ENCODE measurements around the gene SLC31A1. TPM values are rescaled to one million over a fixed set of nuclear protein-coding genes. Genes with fewer than 3 reads are reported as not detected.
A peak's percentile ranks its signal among the peaks of the same experiment; 100 is the strongest.

The SLC31A1 gene
- total RNA-seq, 1 donor from 2014 or later = 26.0 TPM

- no peak overlapping the region for H3K4me2 ChIP-seq
- no peaks in the 10 kb centered on the region for H3K27me3 Mint-ChIP-seq (ENCODE audit: insufficient read depth, low read depth)
- no peaks in the 10 kb centered on the region for H3K9me3 ChIP-seq (ENCODE audit: low read depth)
- H3K4me1 Mint-ChIP-seq = peaks cover 12% of the 10 kb centered on the region
- H4K20me1 ChIP-seq (ENCODE audit: low read depth) = no peaks in the 10 kb centered on the region
- H2AFZ ChIP-seq (replicated peaks) = no peak overlapping the region
- DNase-seq (ENCODE audit: low spot score) = no peak
- peaks cover 7% of the 10 kb centered on the region for H3K4me1 ChIP-seq
- H3K36me3 ChIP-seq = no peaks in the 10 kb centered on the region
- TF ChIP-seq EZH2 (IDR thresholded peaks at IDR 0.05) (no peak), CTCF (IDR thresholded peaks at IDR 0.05) (no peak)
- H3K27me3 ChIP-seq = no peaks in the 10 kb centered on the region
- no peaks in the 10 kb centered on the region for H3K36me3 Mint-ChIP-seq
- no peaks in the 10 kb centered on the region for H3K9me3 Mint-ChIP-seq
- no peak overlapping the region for H3K4me3 Mint-ChIP-seq
- no peak overlapping the region for H3K9ac ChIP-seq
- H3K27ac Mint-ChIP-seq = no peak overlapping the region
- H3F3A ChIP-seq (ENCODE audit: low read depth) = peaks cover 11% of the 10 kb centered on the region
- H3K79me2 ChIP-seq (ENCODE audit: low read depth) = no peaks in the 10 kb centered on the region
- no peak overlapping the region for H3K4me3 ChIP-seq
- H3K27ac ChIP-seq = no peak overlapping the region
Measured at GRCh38 chr9:113307396-113307975, 86.1 kb downstream of the SLC31A1 start.

GRCh38 chr9:113309204-113309813, 88.0 kb downstream of the SLC31A1 start:
- H3K9me3 Mint-ChIP-seq = no peaks in the 10 kb centered on the region
- no peak overlapping the region for H3K27ac Mint-ChIP-seq
- Histone ChIP-seq H3K27ac (no peak overlapping the region), H3K4me3 (no peak overlapping the region), H2AFZ (replicated peaks) (no peak overlapping the region), H3K9ac (no peak overlapping the region), H3K4me2 (no peak overlapping the region), H3K9me3 (ENCODE audit: low read depth) (no peaks in the 10 kb centered on the region), H3K27me3 (no peaks in the 10 kb centered on the region), H3K4me1 (no peaks in the 10 kb centered on the region), H3K36me3 (no peaks in the 10 kb centered on the region), H4K20me1 (ENCODE audit: low read depth) (no peaks in the 10 kb centered on the region), H3K79me2 (ENCODE audit: low read depth) (no peaks in the 10 kb centered on the region), H3F3A (ENCODE audit: low read depth) (no peaks in the 10 kb centered on the region)
- no peak overlapping the region for H3K4me3 Mint-ChIP-seq
- H3K4me1 Mint-ChIP-seq = peaks cover 4% of the 10 kb centered on the region
- peak; percentile 47 for DNase-seq (ENCODE audit: low spot score)
- H3K27me3 Mint-ChIP-seq (ENCODE audit: insufficient read depth, low read depth) = no peaks in the 10 kb centered on the region
- no peaks in the 10 kb centered on the region for H3K36me3 Mint-ChIP-seq
- TF ChIP-seq CTCF (IDR thresholded peaks at IDR 0.05) (peak; percentile 73), EZH2phosphoT487 (IDR thresholded peaks at IDR 0.05) (no peak)

GRCh38 chr9:113310538-113310937, 89.2 kb downstream of the SLC31A1 start:
- H3K27me3 ChIP-seq = no peaks in the 10 kb centered on the region
- Mint-ChIP-seq H3K9me3 (no peaks in the 10 kb centered on the region), H3K4me3 (no peak overlapping the region), H3K27me3 (ENCODE audit: insufficient read depth, low read depth) (no peaks in the 10 kb centered on the region), H3K4me1 (peaks cover 4% of the 10 kb centered on the region), H3K27ac (no peak overlapping the region), H3K36me3 (no peaks in the 10 kb centered on the region)
- H4K20me1 ChIP-seq (ENCODE audit: low read depth) = no peaks in the 10 kb centered on the region
- H3K36me3 ChIP-seq = no peaks in the 10 kb centered on the region
- H3K79me2 ChIP-seq (ENCODE audit: low read depth) = no peaks in the 10 kb centered on the region
- H3K4me3 ChIP-seq = no peak overlapping the region
- H3K27ac ChIP-seq = no peak overlapping the region
- H2AFZ ChIP-seq (replicated peaks) = no peak overlapping the region
- no peaks in the 10 kb centered on the region for H3K4me1 ChIP-seq
- H3K9ac ChIP-seq = no peak overlapping the region
- no peaks in the 10 kb centered on the region for H3K9me3 ChIP-seq (ENCODE audit: low read depth)
- DNase-seq (ENCODE audit: low spot score) = no peak
- H3F3A ChIP-seq (ENCODE audit: low read depth) = no peaks in the 10 kb centered on the region
- TF ChIP-seq CTCF (IDR thresholded peaks at IDR 0.05) (no peak), EZH2 (IDR thresholded peaks at IDR 0.05) (no peak), EZH2phosphoT487 (IDR thresholded peaks at IDR 0.05) (no peak)
- H3K4me2 ChIP-seq = no peak overlapping the region

Measured in neural progenitor cell (in vitro differentiated cells).